Measurements from ENCODE around the gene STARD5.

Gene STARD5

DNA sequence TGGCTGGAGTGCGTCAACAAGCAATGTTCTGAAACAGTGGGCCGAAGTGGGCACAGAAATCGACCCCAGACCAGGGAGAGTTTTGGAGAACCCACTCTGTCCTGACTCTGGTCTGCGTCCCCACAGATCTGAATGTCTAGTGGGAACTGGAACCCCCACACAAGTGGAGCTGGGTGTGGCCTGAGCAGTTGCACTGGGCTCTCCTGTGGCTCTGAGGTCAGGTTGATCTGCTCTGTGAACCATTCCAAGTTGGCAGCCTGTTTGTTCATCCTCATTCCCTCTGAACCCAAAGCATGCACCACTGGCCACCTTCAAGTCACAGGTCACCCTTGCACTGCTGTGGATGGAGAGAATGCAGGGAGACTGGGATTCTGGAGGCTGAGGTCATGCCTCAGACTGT lies 60.5 kb downstream of the STARD5 start:
- TF ChIP-seq, protein P1, sequence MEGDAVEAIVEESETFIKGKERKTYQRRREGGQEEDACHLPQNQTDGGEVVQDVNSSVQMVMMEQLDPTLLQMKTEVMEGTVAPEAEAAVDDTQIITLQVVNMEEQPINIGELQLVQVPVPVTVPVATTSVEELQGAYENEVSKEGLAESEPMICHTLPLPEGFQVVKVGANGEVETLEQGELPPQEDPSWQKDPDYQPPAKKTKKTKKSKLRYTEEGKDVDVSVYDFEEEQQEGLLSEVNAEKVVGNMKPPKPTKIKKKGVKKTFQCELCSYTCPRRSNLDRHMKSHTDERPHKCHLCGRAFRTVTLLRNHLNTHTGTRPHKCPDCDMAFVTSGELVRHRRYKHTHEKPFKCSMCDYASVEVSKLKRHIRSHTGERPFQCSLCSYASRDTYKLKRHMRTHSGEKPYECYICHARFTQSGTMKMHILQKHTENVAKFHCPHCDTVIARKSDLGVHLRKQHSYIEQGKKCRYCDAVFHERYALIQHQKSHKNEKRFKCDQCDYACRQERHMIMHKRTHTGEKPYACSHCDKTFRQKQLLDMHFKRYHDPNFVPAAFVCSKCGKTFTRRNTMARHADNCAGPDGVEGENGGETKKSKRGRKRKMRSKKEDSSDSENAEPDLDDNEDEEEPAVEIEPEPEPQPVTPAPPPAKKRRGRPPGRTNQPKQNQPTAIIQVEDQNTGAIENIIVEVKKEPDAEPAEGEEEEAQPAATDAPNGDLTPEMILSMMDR (IDR thresholded peaks at IDR 0.05; ENCODE audit: control insufficient read depth, insufficient read depth, low read depth, low read length, missing control alignments): no peak
- no peak for DNase-seq (ENCODE audit: low read depth)
- no peak overlapping the region for H3K4me3 ChIP-seq (ENCODE audit: control insufficient read depth, low read depth, low read length)

DNA sequence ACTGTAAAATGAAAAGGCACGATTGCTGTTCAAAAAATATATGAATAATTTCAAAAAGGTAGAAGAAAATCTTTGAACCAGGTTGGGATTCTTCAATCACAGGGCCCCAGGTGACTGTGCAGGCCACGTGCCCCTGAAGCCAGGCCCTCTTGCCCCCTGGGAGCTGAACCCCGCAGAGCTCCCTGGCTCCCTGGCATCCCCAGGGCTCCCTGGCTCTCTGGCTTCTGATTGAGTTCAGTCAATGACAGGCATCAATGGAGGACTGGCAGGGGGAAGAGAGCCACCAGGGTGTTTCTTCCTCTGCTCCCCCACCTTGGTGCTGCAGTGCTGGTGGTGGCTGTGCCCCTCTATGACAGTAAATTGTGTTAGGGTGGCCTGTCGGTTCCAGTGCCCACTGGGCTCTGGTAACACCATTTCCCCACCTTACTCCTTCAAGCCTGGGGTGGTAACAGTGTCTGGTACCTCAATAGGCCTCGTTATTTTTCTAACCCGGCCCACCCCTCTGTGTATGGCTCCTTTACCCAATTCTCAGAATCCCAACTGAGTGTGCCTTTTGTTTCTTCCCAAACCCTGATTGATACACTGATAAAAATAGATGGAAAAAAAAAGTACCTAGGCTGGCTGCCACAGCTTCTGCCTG lies 62.6 kb downstream of the STARD5 start:
- H3K4me3 ChIP-seq (ENCODE audit: control insufficient read depth, low read depth, low read length): no peak overlapping the region
- TF ChIP-seq, protein P1 (IDR thresholded peaks at IDR 0.05; ENCODE audit: control insufficient read depth, insufficient read depth, low read depth, low read length, missing control alignments): no peak
- no peak for DNase-seq (ENCODE audit: low read depth)

DNA sequence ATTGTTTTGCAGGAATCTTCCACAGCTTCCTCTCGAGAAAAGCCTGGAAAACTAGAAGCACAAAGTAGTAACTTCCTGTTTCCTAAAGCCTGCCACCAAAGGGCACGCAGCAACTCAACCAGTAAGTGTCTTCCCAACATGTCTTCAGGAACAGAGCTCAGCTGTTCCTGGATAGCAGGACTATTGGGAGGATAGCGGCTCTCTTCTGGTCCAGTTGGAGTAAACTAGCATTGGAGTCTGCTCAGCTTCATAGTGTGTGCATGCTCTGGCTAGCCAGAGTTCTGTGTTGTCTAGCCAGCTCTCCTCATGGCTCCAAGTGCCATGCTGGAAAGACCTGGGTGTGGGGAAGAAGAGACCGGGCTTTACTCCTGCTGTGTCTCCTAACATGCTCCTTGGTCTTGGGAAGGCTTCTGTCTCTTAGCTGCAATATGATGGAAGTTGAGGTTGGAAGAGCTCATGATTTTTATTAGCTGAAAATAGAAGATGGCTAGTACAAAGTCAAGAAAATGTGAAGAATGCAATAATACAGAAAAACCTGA lies 64.1 kb downstream of the STARD5 start:
- H3K4me3 ChIP-seq (ENCODE audit: control insufficient read depth, low read depth, low read length): no peak overlapping the region
- TF ChIP-seq, protein P1 (IDR thresholded peaks at IDR 0.05; ENCODE audit: control insufficient read depth, insufficient read depth, low read depth, low read length, missing control alignments): no peak
- DNase-seq (ENCODE audit: low read depth): no peak

Measured in AG09309 (cell line).